Stimulated activated naive CD8-positive, alpha-beta T cell treated with anti-CD3 and anti-CD28 coated beads, Interleukin-15, amount 100 ng/mL, for 72 hours (primary cell): ENCODE data around the gene UBAC2.
"Not testable (repeated sequence)": the region's sequence is repeated elsewhere in the genome, so short reads cannot be mapped to it uniquely, and the experiment has no call there.

ENCODE experiments used
- ATAC-seq: fragments of 150-1000 bp; cut with Tn5 transposase; 2 replicates; pipeline ENCODE4 v1.10.0; 2021; ENCODE audit warnings: mild to moderate bottlenecking, moderate library complexity
- DNase-seq, 2 donors: peaks; one replicate each; pipeline ENCODE4 v3.0.0; 2021 to 2022
- H3K27ac Mint-ChIP-seq, 2 donors: one replicate each; pipeline ENCODE4 v1.8.0; 2022; ENCODE audit warnings: mild to moderate bottlenecking in 2 of 2, mixed read lengths in 2 of 2, moderate library complexity in 2 of 2
- H3K27me3 Mint-ChIP-seq: one replicate; pipeline ENCODE4 v1.8.0; 2022; ENCODE audit warnings: mixed read lengths
- H3K4me1 Mint-ChIP-seq: one replicate; pipeline ENCODE4 v1.8.0; 2022; ENCODE audit warnings: mild to moderate bottlenecking, mixed read lengths
- H3K4me3 Mint-ChIP-seq, 2 donors: one replicate each; pipeline ENCODE4 v1.8.0; 2022; ENCODE audit warnings: mild to moderate bottlenecking in 2 of 2, mixed read lengths in 2 of 2, moderate library complexity in 1 of 2
- H3K9me3 Mint-ChIP-seq, 2 donors: one replicate each; pipeline ENCODE4 v1.8.0; 2022; ENCODE audit warnings: mixed read lengths in 2 of 2

UBAC2 gene

GRCh38 chr13:99199541-99200431, 868 bp upstream of the UBAC2 start:
- H3K9me3 Mint-ChIP-seq = no peaks in the 10 kb centered on the region
- no peak for DNase-seq
- H3K27ac Mint-ChIP-seq = peak overlapping the region; percentile 97 to 98
- peak overlapping the region; percentile 83 to 96 for H3K4me3 Mint-ChIP-seq
- H3K4me1 Mint-ChIP-seq = peaks cover 70% of the 10 kb centered on the region
- peak; percentile 1 for ATAC-seq
- no peaks in the 10 kb centered on the region for H3K27me3 Mint-ChIP-seq

- ATAC-seq = peak; percentile 53
- H3K9me3 Mint-ChIP-seq = no peaks in the 10 kb centered on the region
- no peaks in the 10 kb centered on the region for H3K27me3 Mint-ChIP-seq
- no peak for DNase-seq
- peak overlapping the region; percentile 75 to 85 for H3K27ac Mint-ChIP-seq
- peak overlapping the region; percentile 79 to 87 for H3K4me3 Mint-ChIP-seq
- peaks cover 82% of the 10 kb centered on the region for H3K4me1 Mint-ChIP-seq
Measured at GRCh38 chr13:99203601-99204579, 3.2 kb downstream of the UBAC2 start.

GRCh38 chr13:99205621-99206220, 5.1 kb downstream of the UBAC2 start:
- peak overlapping the region; percentile 79 to 87 for H3K4me3 Mint-ChIP-seq
- ATAC-seq (no peak), DNase-seq (no peak)
- H3K27ac Mint-ChIP-seq = no peak overlapping the region
- no peaks in the 10 kb centered on the region for H3K27me3 Mint-ChIP-seq
- H3K4me1 Mint-ChIP-seq = peaks cover 88% of the 10 kb centered on the region
- no peaks in the 10 kb centered on the region for H3K9me3 Mint-ChIP-seq

GRCh38 chr13:99206226-99206625, 5.6 kb downstream of the UBAC2 start:
- ATAC-seq (no peak), DNase-seq (no peak)
- peaks cover 93% of the 10 kb centered on the region for H3K4me1 Mint-ChIP-seq
- H3K27me3 Mint-ChIP-seq = no peaks in the 10 kb centered on the region
- peak overlapping the region in 1 of 2 donors; percentile 79 for H3K4me3 Mint-ChIP-seq
- H3K27ac Mint-ChIP-seq = no peak overlapping the region
- no peaks in the 10 kb centered on the region for H3K9me3 Mint-ChIP-seq

- no peak for ATAC-seq
- peaks cover 98% of the 10 kb centered on the region for H3K4me1 Mint-ChIP-seq
- H3K27me3 Mint-ChIP-seq = no peaks in the 10 kb centered on the region
- no peaks in the 10 kb centered on the region for H3K9me3 Mint-ChIP-seq
- DNase-seq = no peak
- peak overlapping the region in 1 of 2 donors; percentile 43 for H3K27ac Mint-ChIP-seq
- H3K4me3 Mint-ChIP-seq = peak overlapping the region; percentile 2 to 16
Measured at GRCh38 chr13:99206873-99207272, 6.2 kb downstream of the UBAC2 start.

- Mint-ChIP-seq H3K4me1 (peaks cover 98% of the 10 kb centered on the region), H3K27ac (no peak overlapping the region)
- no peak for ATAC-seq
Measured at GRCh38 chr13:99207511-99207910, 6.9 kb downstream of the UBAC2 start.

GRCh38 chr13:99208185-99208584, 7.5 kb downstream of the UBAC2 start:
- Mint-ChIP-seq H3K9me3 (no peaks in the 10 kb centered on the region), H3K27me3 (no peaks in the 10 kb centered on the region), H3K4me1 (peaks cover 95% of the 10 kb centered on the region), H3K27ac (no peak overlapping the region), H3K4me3 (no peak overlapping the region)
- ATAC-seq = no peak
- DNase-seq = no peak

More at GRCh38 chr13:99207511-99207910, 6.9 kb downstream of the UBAC2 start:
- no peaks in the 10 kb centered on the region for H3K9me3 Mint-ChIP-seq
- no peak overlapping the region for H3K4me3 Mint-ChIP-seq
- no peaks in the 10 kb centered on the region for H3K27me3 Mint-ChIP-seq
- DNase-seq = no peak

GRCh38 chr13:99208845-99209527, 8.3 kb downstream of the UBAC2 start:
- no peak for ATAC-seq
- Mint-ChIP-seq H3K4me3 (peak overlapping the region in 1 of 2 donors; percentile 45), H3K27me3 (no peaks in the 10 kb centered on the region)

GRCh38 chr13:99210627-99211026, 10.0 kb downstream of the UBAC2 start:
- H3K9me3 Mint-ChIP-seq, H3K27me3 Mint-ChIP-seq, DNase-seq, H3K27ac Mint-ChIP-seq, H3K4me3 Mint-ChIP-seq, ATAC-seq: not testable (repeated sequence)
- peaks cover 95% of the 10 kb centered on the region for H3K4me1 Mint-ChIP-seq

More at GRCh38 chr13:99208845-99209527, 8.3 kb downstream of the UBAC2 start:
- Mint-ChIP-seq H3K27ac (no peak overlapping the region), H3K4me1 (peaks cover 95% of the 10 kb centered on the region), H3K9me3 (no peaks in the 10 kb centered on the region)
- DNase-seq = no peak

- DNase-seq = no peak
- Mint-ChIP-seq H3K4me1 (peaks cover 95% of the 10 kb centered on the region), H3K4me3 (no peak overlapping the region), H3K27me3 (no peaks in the 10 kb centered on the region), H3K9me3 (no peaks in the 10 kb centered on the region), H3K27ac (no peak overlapping the region)
- ATAC-seq = no peak
Measured at GRCh38 chr13:99211421-99212035, 10.9 kb downstream of the UBAC2 start.

- peaks cover 95% of the 10 kb centered on the region for H3K4me1 Mint-ChIP-seq
- H3K4me3 Mint-ChIP-seq = peak overlapping the region; percentile 66 to 81
- ATAC-seq = peak; percentile 90
- H3K27ac Mint-ChIP-seq = peak overlapping the region; percentile 91 to 97
- DNase-seq = peak; percentile 60 to 81
- H3K27me3 Mint-ChIP-seq = no peaks in the 10 kb centered on the region
- no peaks in the 10 kb centered on the region for H3K9me3 Mint-ChIP-seq
Measured at GRCh38 chr13:99214232-99214631, 13.6 kb downstream of the UBAC2 start.

GRCh38 chr13:99214731-99215130, 14.1 kb downstream of the UBAC2 start:
- H3K4me1 Mint-ChIP-seq = peaks cover 95% of the 10 kb centered on the region
- peak overlapping the region; percentile 66 to 81 for H3K4me3 Mint-ChIP-seq
- DNase-seq (no peak), ATAC-seq (peak; percentile 47)
- H3K27ac Mint-ChIP-seq = peak overlapping the region; percentile 91 to 97
- H3K9me3 Mint-ChIP-seq = no peaks in the 10 kb centered on the region
- H3K27me3 Mint-ChIP-seq = no peaks in the 10 kb centered on the region

- no peaks in the 10 kb centered on the region for H3K27me3 Mint-ChIP-seq
- peaks cover 93% of the 10 kb centered on the region for H3K4me1 Mint-ChIP-seq
- DNase-seq (peak; percentile 41 to 61), ATAC-seq (peak; percentile 59)
- peak overlapping the region; percentile 66 to 81 for H3K4me3 Mint-ChIP-seq
- H3K27ac Mint-ChIP-seq = peak overlapping the region; percentile 91 to 97
- no peaks in the 10 kb centered on the region for H3K9me3 Mint-ChIP-seq
Measured at GRCh38 chr13:99215184-99215830, 14.7 kb downstream of the UBAC2 start.
